Panc1 (cell line): ENCODE results near the gene WDR70. TPM values are rescaled to one million over a fixed set of nuclear protein-coding genes. Genes with fewer than 3 reads are reported as not detected.

ENCODE experiments used
- ATAC-seq: fragments of 200-7000 bp; cut with Tn5 transposase; 2 replicates; pipeline ENCODE4 v1.9.1; 2020; ENCODE audit warnings: mild to moderate bottlenecking, moderate library complexity
- BruUV-seq: library from RNA; stranded (reverse); fragments of 400-500 nt; replicated peaks from 2 replicates; lab custom pipeline; 2021; lab: Mats Ljungman, UMichigan
- CTCF ChIA-PET: fragments of 300-600 bp; sonication (Branson Sonifier 250); formaldehyde crosslinking; loops from one replicate; lab custom pipeline; 2022; ENCODE audit warnings: antibody characterized with exemption; lab: Charles Lee
- POLR2A ChIA-PET: fragments of 300-600 bp; sonication (Branson Sonifier 250); formaldehyde crosslinking; loops from one replicate; lab custom pipeline; 2022; ENCODE audit warnings: antibody characterized with exemption; lab: Charles Lee
- DNase-seq: peaks from one replicate; pipeline ENCODE4 v3.0.0-alpha.2; 2010; ENCODE audit warnings: low read depth, low spot score
- H3K27ac ChIP-seq: 2 replicates; pipeline ENCODE4 v1.5.1; 2011; ENCODE audit warnings: mild to moderate bottlenecking, low read length, inconsistent platforms
- H3K27me3 ChIP-seq: fragments of 200-500 bp; sonication (Bioruptor generic); 2 replicates; pipeline ENCODE4 v1.6.0; 2014; ENCODE audit warnings: low read length, inconsistent platforms; ENCODE audit not compliant: control insufficient read depth, insufficient read depth
- H3K36me3 ChIP-seq: fragments of 200-500 bp; sonication (Bioruptor generic); 2 replicates; pipeline ENCODE4 v1.5.1; 2014; ENCODE audit warnings: inconsistent platforms, mild to moderate bottlenecking, low read length, moderate library complexity; ENCODE audit not compliant: control insufficient read depth, insufficient read depth
- H3K4me1 ChIP-seq: 2 replicates; pipeline ENCODE4 v1.5.1; 2011; ENCODE audit warnings: inconsistent platforms, mild to moderate bottlenecking, low read length, moderate library complexity; ENCODE audit not compliant: control insufficient read depth, insufficient read depth
- H3K4me3 ChIP-seq, 2 experiments: 2 replicates each; pipeline ENCODE4 v1.5.1; 2011 to 2012; ENCODE audit warnings: low read depth in 2 of 2, low read length in 2 of 2, mild to moderate bottlenecking in 2 of 2, inconsistent platforms in 1 of 2, moderate library complexity in 1 of 2
- H3K9me3 ChIP-seq: fragments of 200-500 bp; sonication (Bioruptor generic); 2 replicates; pipeline ENCODE4 v1.5.1; 2014; ENCODE audit warnings: low read depth, mild to moderate bottlenecking, inconsistent platforms, low read length, moderate library complexity; ENCODE audit not compliant: control insufficient read depth, insufficient read depth
- CTCF ChIP-seq: fragments of 450-650 bp; IDR thresholded peaks from 2 replicates; pipeline ENCODE4 v1.5.1; 2017; ENCODE audit warnings: mild to moderate bottlenecking
- POLR2AphosphoS5 ChIP-seq: IDR thresholded peaks from 2 replicates; pipeline ENCODE4 v1.6.1; 2012; ENCODE audit warnings: mild to moderate bottlenecking, low read depth, low read length, moderate library complexity
- REST ChIP-seq, 2 experiments: IDR thresholded peaks; 2 replicates each; pipeline ENCODE4 v1.6.1; 2011 to 2012; ENCODE audit warnings: low read depth in 2 of 2, control low read depth in 1 of 2, low read length in 1 of 2, mild to moderate bottlenecking in 1 of 2, moderate library complexity in 1 of 2; ENCODE audit not compliant: insufficient read depth in 1 of 2
- SIN3A ChIP-seq: IDR thresholded peaks from 2 replicates; pipeline ENCODE4 v1.6.1; 2012; ENCODE audit warnings: low read depth, mild to moderate bottlenecking, low read length, moderate library complexity, borderline replicate concordance; ENCODE audit not compliant: insufficient read depth
- TCF7L2 ChIP-seq: IDR thresholded peaks from 2 replicates; pipeline ENCODE4 v1.6.1; 2011; ENCODE audit warnings: mild to moderate bottlenecking, low read depth, low read length, inconsistent platforms
- in situ Hi-C: cut with HindIII; loops from 2 replicates; pipeline ENCODE4 v1.10.0; 2016; ENCODE audit warnings: low sequenced_read_pairs, low pct_unique_long_range_greater_than_20kb
- intact Hi-C: fragments of 100-400 bp; cut with micrococcal nuclease; formaldehyde crosslinking; loops from one replicate; pipeline ENCODE4 v1.10.0; 2022; ENCODE audit not compliant: unreplicated experiment
- total RNA-seq: library from RNA; stranded (reverse); gene quantifications from one replicate; pipeline ENCODE4 v1.2.1, GENCODE V29; 2021; ENCODE audit not compliant: unreplicated experiment

WDR70 gene
- total RNA-seq, 1 experiment from 2014 or later: 29.5 TPM

DNA sequence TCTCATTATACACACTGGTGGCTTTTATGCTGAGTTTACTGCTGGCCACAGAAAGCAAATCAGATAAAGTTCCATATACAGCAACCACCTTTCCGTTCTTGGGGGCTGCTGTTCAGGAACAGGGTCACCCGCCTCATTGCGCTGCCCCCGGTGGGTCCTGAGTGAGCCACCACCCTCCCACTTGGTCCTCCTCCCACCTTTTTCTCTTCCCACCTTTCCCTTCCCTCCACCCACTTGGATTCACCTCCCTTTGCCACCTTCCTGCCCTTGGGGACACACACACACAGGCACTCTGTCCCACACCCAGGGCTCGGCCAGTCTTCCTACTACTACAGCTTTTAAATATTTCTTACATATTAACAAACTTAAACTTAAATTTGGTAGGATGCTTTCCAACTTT is 127.6 kb downstream of the WDR70 start:
- in situ Hi-C loops: no loop called here

GRCh38 chr5:37511646-37512045 is 132.5 kb downstream of the WDR70 start:
- in situ Hi-C loops (no loop called here), intact Hi-C loops (no loop called here)
- no peaks in the 10 kb centered on the region for H3K36me3 ChIP-seq
- TF ChIP-seq CTCF: no peak
- no peak for TF ChIP-seq TCF7L2
- TF ChIP-seq SIN3A: no peak
- no peak for TF ChIP-seq REST (IDR thresholded peaks at IDR 0.05; ENCODE audit: insufficient read depth in 1 of 2, low read depth in 2 of 2, low read length in 1 of 2)
- no peak for TF ChIP-seq POLR2AphosphoS5
- no peak for DNase-seq
- ATAC-seq: no peak
- no peaks in the 10 kb centered on the region for H3K9me3 ChIP-seq
- ChIA-PET POLR2A (no interaction called here), CTCF (no interaction called here)
- H3K4me1 ChIP-seq: no peaks in the 10 kb centered on the region
- H3K4me3 ChIP-seq: no peak overlapping the region
- no peak overlapping the region for H3K27ac ChIP-seq
- no TSS peak for BruUV-seq
- H3K27me3 ChIP-seq: no peaks in the 10 kb centered on the region

More for the DNA sequence above, 127.6 kb downstream of the WDR70 start:
- ATAC-seq (no peak), DNase-seq (no peak)
- CTCF ChIA-PET: no interaction called here
- Histone ChIP-seq H3K9me3 (no peaks in the 10 kb centered on the region), H3K36me3 (no peaks in the 10 kb centered on the region), H3K4me3 (no peak overlapping the region), H3K27me3 (no peaks in the 10 kb centered on the region), H3K4me1 (no peaks in the 10 kb centered on the region), H3K27ac (no peak overlapping the region)
- BruUV-seq: no TSS peak
- TF ChIP-seq POLR2AphosphoS5 (no peak), CTCF (no peak)
- intact Hi-C loops: no loop called here
- POLR2A ChIA-PET: no interaction called here

DNA sequence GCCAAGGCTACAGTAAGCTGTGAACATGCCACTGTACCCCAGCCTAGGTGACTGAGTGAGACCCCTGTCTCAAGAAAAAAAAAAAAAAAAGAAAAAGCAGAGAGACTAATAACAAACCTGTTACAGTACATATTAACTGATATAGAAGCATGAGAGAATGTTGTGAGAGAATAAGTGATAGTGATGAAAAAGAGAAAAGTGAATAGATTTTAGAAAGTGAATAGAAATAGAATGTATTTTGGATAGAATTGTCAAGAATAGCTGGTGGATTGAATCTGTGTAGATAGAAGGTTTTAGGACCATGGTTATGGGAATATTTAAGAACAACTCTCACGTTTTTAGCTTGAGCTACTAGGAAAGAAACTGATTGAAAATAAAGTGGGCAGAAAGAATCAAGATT is 135.8 kb downstream of the WDR70 start:
- DNase-seq (no peak), ATAC-seq (no peak)
- in situ Hi-C loops: no loop called here
- Histone ChIP-seq H3K4me1 (no peaks in the 10 kb centered on the region), H3K27me3 (no peaks in the 10 kb centered on the region), H3K4me3 (no peak overlapping the region), H3K27ac (no peak overlapping the region), H3K9me3 (no peaks in the 10 kb centered on the region), H3K36me3 (no peaks in the 10 kb centered on the region)
- ChIA-PET POLR2A (no interaction called here), CTCF (no interaction called here)
- intact Hi-C loops: no loop called here
- TF ChIP-seq CTCF (no peak), POLR2AphosphoS5 (no peak), TCF7L2 (no peak), REST (IDR thresholded peaks at IDR 0.05; ENCODE audit: insufficient read depth in 1 of 2, low read depth in 2 of 2, low read length in 1 of 2) (no peak)
- BruUV-seq: no TSS peak
